ENCODE data around the gene FTH1. TPM values are rescaled to one million over a fixed set of nuclear protein-coding genes. Genes with fewer than 3 reads are reported as not detected.

The FTH1 gene
- total RNA-seq, 1 donor from 2014 or later = 585 TPM

GRCh38 chr11:61919705-61920631 is 47.5 kb downstream of the FTH1 start:
- intact Hi-C loops (cut with micrococcal nuclease) = no loop called here
- no peaks in the 10 kb centered on the region for H3K36me3 Mint-ChIP-seq (ENCODE audit: low read depth)
- no peak overlapping the region for H3K4me3 Mint-ChIP-seq (ENCODE audit: low read depth)
- peaks cover 7% of the 10 kb centered on the region for H3K4me1 Mint-ChIP-seq (ENCODE audit: low read depth)
- DNase-seq (ENCODE audit: low spot score) = no peak
- no peak overlapping the region for H3K27ac Mint-ChIP-seq
- no peaks in the 10 kb centered on the region for H3K9me3 Mint-ChIP-seq
- peaks cover 43% of the 10 kb centered on the region for H3K27me3 Mint-ChIP-seq (ENCODE audit: low read depth)

GRCh38 chr11:61918938-61919704 is 48.3 kb downstream of the FTH1 start:
- intact Hi-C loops (cut with micrococcal nuclease) = no loop called here
- H3K27ac Mint-ChIP-seq = no peak overlapping the region
- no peaks in the 10 kb centered on the region for H3K36me3 Mint-ChIP-seq (ENCODE audit: low read depth)
- H3K27me3 Mint-ChIP-seq (ENCODE audit: low read depth) = peaks cover 49% of the 10 kb centered on the region
- H3K4me1 Mint-ChIP-seq (ENCODE audit: low read depth) = peaks cover 7% of the 10 kb centered on the region
- no peak for DNase-seq (ENCODE audit: low spot score)
- no peak overlapping the region for H3K4me3 Mint-ChIP-seq (ENCODE audit: low read depth)
- H3K9me3 Mint-ChIP-seq = no peaks in the 10 kb centered on the region

- Mint-ChIP-seq H3K27me3 (ENCODE audit: low read depth) (peaks cover 49% of the 10 kb centered on the region), H3K9me3 (no peaks in the 10 kb centered on the region), H3K27ac (no peak overlapping the region), H3K4me3 (ENCODE audit: low read depth) (peak overlapping the region; percentile 73), H3K36me3 (ENCODE audit: low read depth) (no peaks in the 10 kb centered on the region), H3K4me1 (ENCODE audit: low read depth) (peaks cover 7% of the 10 kb centered on the region)
- intact Hi-C loops (cut with micrococcal nuclease) = no loop called here
- DNase-seq (ENCODE audit: low spot score) = no peak
Observed at GRCh38 chr11:61918251-61918937, 49.0 kb downstream of the FTH1 start.

GRCh38 chr11:61917334-61918109 is 49.9 kb downstream of the FTH1 start, which contains the start of gene RAB3IL1:
TSS of gene RAB3IL1 (minus strand) at chr11:61917566. CDS start at chr11:61917367, 199 bp downstream.
- no peak for DNase-seq (ENCODE audit: low spot score)
- no peaks in the 10 kb centered on the region for H3K36me3 Mint-ChIP-seq (ENCODE audit: low read depth)
- no peaks in the 10 kb centered on the region for H3K9me3 Mint-ChIP-seq
- no peak within 1 kb of the TSS for H3K27ac Mint-ChIP-seq
- H3K4me1 Mint-ChIP-seq (ENCODE audit: low read depth) = peaks cover 7% of the 10 kb centered on the region
- peak within 1 kb of the TSS; percentile 73 for H3K4me3 Mint-ChIP-seq (ENCODE audit: low read depth)
- peaks cover 49% of the 10 kb centered on the region for H3K27me3 Mint-ChIP-seq (ENCODE audit: low read depth)
- intact Hi-C loops (cut with micrococcal nuclease) = no loop called here

- Mint-ChIP-seq H3K36me3 (ENCODE audit: low read depth) (no peaks in the 10 kb centered on the region), H3K4me3 (ENCODE audit: low read depth) (no peak overlapping the region), H3K27me3 (ENCODE audit: low read depth) (peaks cover 49% of the 10 kb centered on the region), H3K9me3 (no peaks in the 10 kb centered on the region), H3K27ac (no peak overlapping the region), H3K4me1 (ENCODE audit: low read depth) (peaks cover 7% of the 10 kb centered on the region)
- intact Hi-C loops (cut with micrococcal nuclease) = no loop called here
- DNase-seq (ENCODE audit: low spot score) = no peak
Observed at GRCh38 chr11:61916737-61917333, 50.6 kb downstream of the FTH1 start.

GRCh38 chr11:61914471-61915171 is 52.8 kb downstream of the FTH1 start:
- Mint-ChIP-seq H3K4me1 (ENCODE audit: low read depth) (peaks cover 7% of the 10 kb centered on the region), H3K9me3 (no peaks in the 10 kb centered on the region), H3K36me3 (ENCODE audit: low read depth) (no peaks in the 10 kb centered on the region), H3K27ac (no peak overlapping the region), H3K4me3 (ENCODE audit: low read depth) (no peak overlapping the region), H3K27me3 (ENCODE audit: low read depth) (peaks cover 38% of the 10 kb centered on the region)
- no peak for DNase-seq (ENCODE audit: low spot score)
- intact Hi-C loops (cut with micrococcal nuclease) = no loop called here

Other genes starting within 250 kb of the FTH1 start
- 1.8 and 2.6 TPM in 2 replicates for gene MYRF, start 215.0 kb downstream of the FTH1 start, total RNA-seq
- 187 and 192 TPM in 2 replicates for gene TMEM258, start 175.0 kb downstream of the FTH1 start, total RNA-seq
- gene FEN1, start 174.7 kb downstream of the FTH1 start, total RNA-seq = 130 and 131 TPM in 2 replicates
- 114 and 116 TPM in 2 replicates for gene FADS1, start 150.6 kb downstream of the FTH1 start, total RNA-seq
- 366 and 381 TPM in 2 replicates for gene FADS2, start 139.3 kb downstream of the FTH1 start, total RNA-seq
- gene FADS3, start 76.1 kb downstream of the FTH1 start, total RNA-seq = 22.1 and 24.1 TPM in 2 replicates
- gene RAB3IL1, start 50.1 kb downstream of the FTH1 start, total RNA-seq = 0.09 TPM in 1 of 2 replicates, not detected in the other
- 0.09 TPM in 1 of 2 replicates, not detected in the other for gene BEST1, start 17.3 kb downstream of the FTH1 start, total RNA-seq
- gene INCENP, start 156.4 kb upstream of the FTH1 start, total RNA-seq = 105 and 108 TPM in 2 replicates
- not detected in 2 replicates for gene SCGB1D1, start 222.6 kb upstream of the FTH1 start, total RNA-seq
- gene SCGB2A1, start 241.0 kb upstream of the FTH1 start, total RNA-seq = not detected in 2 replicates

Data from activated T-helper 2 cell treated with anti-CD3 and anti-CD28 coated beads, Interferon-gamma antibody, Interleukin-2, Interleukin-4, amounts not matched to agents 10 μg/mL and 5 μg/mL and 100 μg/mL, durations not matched to agents 14 hours and 24 hours and 36 hours (primary cell).